HG02938 (cell line): ENCODE measurements around the gene ITGA7.

Experiments used
- ATAC-seq: cut with Tn5 transposase; IDR thresholded peaks from one replicate; pipeline ENCODE4 v1.9.1; 2021; ENCODE audit warnings: mild to moderate bottlenecking, moderate library complexity; ENCODE audit not compliant: unreplicated experiment

ITGA7 gene

GRCh38 chr12:55720071-55720564 is 12.4 kb upstream of the ITGA7 start, which contains the start of gene RDH5:
TSS of gene RDH5 (plus strand) at chr12:55720393. CDS start at chr12:55721185, 792 bp downstream.
- ATAC-seq = no peak

- ATAC-seq = no peak
These were observed 11.7 kb upstream of the ITGA7 start for GRCh38 chr12:55719371-55719770.

GRCh38 chr12:55718624-55719275 is 11.0 kb upstream of the ITGA7 start:
- no peak for ATAC-seq

GRCh38 chr12:55718015-55718414 is 10.3 kb upstream of the ITGA7 start:
- ATAC-seq = no peak

- no peak for ATAC-seq
These were observed 9.6 kb upstream of the ITGA7 start for GRCh38 chr12:55717011-55718007.

GRCh38 chr12:55716582-55716957 is 8.9 kb upstream of the ITGA7 start:
- no peak for ATAC-seq

GRCh38 chr12:55715833-55716581 is 8.3 kb upstream of the ITGA7 start, which contains the start of gene BLOC1S1:
TSS of gene BLOC1S1 (plus strand) at chr12:55716046. CDS start at chr12:55716052, 6 bp downstream.
- ATAC-seq = peak; percentile 84

GRCh38 chr12:55715169-55715764 is 7.6 kb upstream of the ITGA7 start:
- ATAC-seq = no peak

- no peak for ATAC-seq
These were observed 6.0 kb upstream of the ITGA7 start for GRCh38 chr12:55713721-55714120.

- ATAC-seq = no peak
These were observed 5.2 kb upstream of the ITGA7 start for GRCh38 chr12:55712700-55713415.

- no peak for ATAC-seq
These were observed 4.3 kb upstream of the ITGA7 start for GRCh38 chr12:55711786-55712553.

GRCh38 chr12:55708695-55709233 is 1.1 kb upstream of the ITGA7 start:
- ATAC-seq = no peak

- no peak for ATAC-seq
These were observed 459 bp downstream of the ITGA7 start for GRCh38 chr12:55707219-55707671.

GRCh38 chr12:55706568-55707218 is 1.0 kb downstream of the ITGA7 start:
- ATAC-seq = no peak

GRCh38 chr12:55705782-55706402 is 1.8 kb downstream of the ITGA7 start:
- ATAC-seq = no peak

GRCh38 chr12:55704824-55705718 is 2.6 kb downstream of the ITGA7 start:
- no peak for ATAC-seq
